ENCODE results near the gene RNASE12.

The RNASE12 gene

GRCh38 chr14:20592574-20592973 lies 1.4 kb upstream of the RNASE12 start:
- TF ChIP-seq TAF1 (IDR thresholded peaks at IDR 0.05; ENCODE audit: borderline replicate concordance, insufficient read depth, low read length) (no peak), SIN3A (IDR thresholded peaks at IDR 0.05; ENCODE audit: borderline replicate concordance, insufficient read depth, low read length) (no peak), POLR2AphosphoS5 (IDR thresholded peaks at IDR 0.05; ENCODE audit: low read depth, low read length) (no peak), REST (IDR thresholded peaks at IDR 0.05; ENCODE audit: insufficient read depth in 1 of 2, low read depth in 2 of 2, low read length in 2 of 2) (no peak), FOXP2 (optimal IDR thresholded peaks at IDR 0.05; ENCODE audit: borderline replicate concordance, extremely low read depth, extremely low read length, insufficient read depth) (no peak)

GRCh38 chr14:20587489-20588154 lies 3.6 kb downstream of the RNASE12 start, which contains the start of gene RNASE11:
TSS of gene RNASE11 (minus strand) at chr14:20588001.
- no peak for TF ChIP-seq SIN3A (IDR thresholded peaks at IDR 0.05; ENCODE audit: borderline replicate concordance, insufficient read depth, low read length)
- TF ChIP-seq POLR2AphosphoS5 (IDR thresholded peaks at IDR 0.05; ENCODE audit: low read depth, low read length), result no peak

GRCh38 chr14:20583908-20584307 lies 7.3 kb downstream of the RNASE12 start:
- TF ChIP-seq TAF1 (IDR thresholded peaks at IDR 0.05; ENCODE audit: borderline replicate concordance, insufficient read depth, low read length) (no peak), FOXP2 (optimal IDR thresholded peaks at IDR 0.05; ENCODE audit: borderline replicate concordance, extremely low read depth, extremely low read length, insufficient read depth) (no peak), POLR2AphosphoS5 (IDR thresholded peaks at IDR 0.05; ENCODE audit: low read depth, low read length) (no peak)

- TF ChIP-seq SIN3A (IDR thresholded peaks at IDR 0.05; ENCODE audit: borderline replicate concordance, insufficient read depth, low read length), result no peak
- TF ChIP-seq POLR2AphosphoS5 (IDR thresholded peaks at IDR 0.05; ENCODE audit: low read depth, low read length), result no peak
- no peak for TF ChIP-seq TAF1 (IDR thresholded peaks at IDR 0.05; ENCODE audit: borderline replicate concordance, insufficient read depth, low read length)
- no peak for TF ChIP-seq REST (IDR thresholded peaks at IDR 0.05; ENCODE audit: insufficient read depth in 1 of 2, low read depth in 2 of 2, low read length in 2 of 2)
- TF ChIP-seq FOXP2 (optimal IDR thresholded peaks at IDR 0.05; ENCODE audit: borderline replicate concordance, extremely low read depth, extremely low read length, insufficient read depth), result no peak
Observed at GRCh38 chr14:20583142-20583541, 8.0 kb downstream of the RNASE12 start.

GRCh38 chr14:20580242-20580641 lies 10.9 kb downstream of the RNASE12 start:
- TF ChIP-seq TAF1 (IDR thresholded peaks at IDR 0.05; ENCODE audit: borderline replicate concordance, insufficient read depth, low read length) (no peak), SIN3A (IDR thresholded peaks at IDR 0.05; ENCODE audit: borderline replicate concordance, insufficient read depth, low read length) (no peak), POLR2AphosphoS5 (IDR thresholded peaks at IDR 0.05; ENCODE audit: low read depth, low read length) (no peak), FOXP2 (optimal IDR thresholded peaks at IDR 0.05; ENCODE audit: borderline replicate concordance, extremely low read depth, extremely low read length, insufficient read depth) (no peak), REST (IDR thresholded peaks at IDR 0.05; ENCODE audit: insufficient read depth in 1 of 2, low read depth in 2 of 2, low read length in 2 of 2) (no peak)

- TF ChIP-seq SIN3A (IDR thresholded peaks at IDR 0.05; ENCODE audit: borderline replicate concordance, insufficient read depth, low read length) (no peak), TAF1 (IDR thresholded peaks at IDR 0.05; ENCODE audit: borderline replicate concordance, insufficient read depth, low read length) (no peak), REST (IDR thresholded peaks at IDR 0.05; ENCODE audit: insufficient read depth in 1 of 2, low read depth in 2 of 2, low read length in 2 of 2) (no peak), POLR2AphosphoS5 (IDR thresholded peaks at IDR 0.05; ENCODE audit: low read depth, low read length) (no peak), FOXP2 (optimal IDR thresholded peaks at IDR 0.05; ENCODE audit: borderline replicate concordance, extremely low read depth, extremely low read length, insufficient read depth) (no peak)
Observed at GRCh38 chr14:20578784-20579502, 12.2 kb downstream of the RNASE12 start.

Data from PFSK-1 (cell line).